ENCODE results near the gene DFFB. TPM values are rescaled to one million over a fixed set of nuclear protein-coding genes. Genes with fewer than 3 reads are reported as not detected.

The DFFB gene
- total and polyA plus RNA-seq, 2 of the 4 experiments (the other 2 are of a cell fraction), result 6.5 to 7.3 TPM

GRCh38 chr1:3820316-3820715, 37.0 kb upstream of the DFFB start:
- H2AK9ac ChIP-seq (replicated peaks; ENCODE audit: low read depth, low read length, poor library complexity), result no peak overlapping the region
- ChIA-PET CTCF (no interaction called here), POLR2A (ENCODE audit: unreplicated experiment) (no interaction called here)
- no peak overlapping the region for H2BK120ac ChIP-seq (ENCODE audit: low read depth, low read length)
- H3K4me2 ChIP-seq (ENCODE audit: low read depth, low read length), result no peak overlapping the region
- H3K36me3 ChIP-seq (ENCODE audit: control insufficient read depth, insufficient read depth, low read length), result peaks cover 41% of the 10 kb centered on the region
- no peak overlapping the region for H3K56ac ChIP-seq (ENCODE audit: extremely low read depth, insufficient read depth, low read length)
- BruUV-seq (replicated peaks), result no TSS peak
- no peaks in the 10 kb centered on the region for H3K4me1 ChIP-seq (ENCODE audit: control insufficient read depth, insufficient read depth, low read length)
- no peak overlapping the region for H2AFZ ChIP-seq (replicated peaks; ENCODE audit: low read length, poor library complexity)
- H3K14ac ChIP-seq (replicated peaks; ENCODE audit: low read depth, low read length), result no peak overlapping the region
- in situ Hi-C loops (cut with MboI; ENCODE audit: low sequenced_read_pairs) (no loop called here), intact Hi-C loops (cut with micrococcal nuclease) (no loop called here), dilution Hi-C loops (cut with HindIII; ENCODE audit: low sequenced_read_pairs, unreplicated experiment) (no loop called here)
- no peak for TF ChIP-seq FOS (IDR thresholded peaks at IDR 0.05; ENCODE audit: low read depth, low read length)
- no peak for TF ChIP-seq BHLHE40 (IDR thresholded peaks at IDR 0.05; ENCODE audit: low read depth, low read length)
- TF ChIP-seq RFX5 (IDR thresholded peaks at IDR 0.05; ENCODE audit: low read depth, low read length), result no peak
- TF ChIP-seq USF2 (IDR thresholded peaks at IDR 0.05; ENCODE audit: low read depth, low read length), result no peak
- no peak for TF ChIP-seq MAZ (IDR thresholded peaks at IDR 0.05; ENCODE audit: borderline replicate concordance, low read depth, low read length)
- no peak for TF ChIP-seq CEBPB (IDR thresholded peaks at IDR 0.05; ENCODE audit: low read depth, low read length)
- no peak for TF ChIP-seq RCOR1 (IDR thresholded peaks at IDR 0.05; ENCODE audit: insufficient replicate concordance, low read length)
- no peak for TF ChIP-seq RAD21 (IDR thresholded peaks at IDR 0.05; ENCODE audit: low read length)
- no peak for TF ChIP-seq NFE2L2 (IDR thresholded peaks at IDR 0.05; ENCODE audit: low read depth, low read length)
- no peak for TF ChIP-seq MAFK (IDR thresholded peaks at IDR 0.05; ENCODE audit: low read depth, low read length)
- no peak for TF ChIP-seq ELK1 (IDR thresholded peaks at IDR 0.05; ENCODE audit: borderline replicate concordance, low read depth, low read length)
- no peak for TF ChIP-seq CHD1 (IDR thresholded peaks at IDR 0.05; ENCODE audit: low read depth, low read length)
- TF ChIP-seq CTCF (conservative IDR thresholded peaks at IDR 0.05; ENCODE audit: low read depth, low read length), result no peak
- no peak for TF ChIP-seq MXI1 (IDR thresholded peaks at IDR 0.05; ENCODE audit: borderline replicate concordance, low read depth, low read length)
- TF ChIP-seq SMC3 (IDR thresholded peaks at IDR 0.05; ENCODE audit: low read depth, low read length), result no peak
- TF ChIP-seq POLR2A (IDR thresholded peaks at IDR 0.05; ENCODE audit: low read depth, low read length), result no peak
- H2BK5ac ChIP-seq (ENCODE audit: low read depth, low read length, poor library complexity, severe bottlenecking), result no peak overlapping the region
- H4K8ac ChIP-seq (ENCODE audit: low read depth in 2 of 2, low read length in 2 of 2), result no peak overlapping the region
- no peaks in the 10 kb centered on the region for H4K20me1 ChIP-seq (ENCODE audit: insufficient read depth, low read length)
- DNase-seq (no peak), ATAC-seq (ENCODE audit: low read depth) (no peak)
- no peaks in the 10 kb centered on the region for H3K27me3 ChIP-seq (ENCODE audit: control insufficient read depth, insufficient read depth, low read length)
- H3K4ac ChIP-seq (ENCODE audit: low read depth, low read length), result no peak overlapping the region
- H4K5ac ChIP-seq (ENCODE audit: low read depth, low read length), result no peak overlapping the region
- no peak overlapping the region for H3K27ac ChIP-seq (ENCODE audit: insufficient read depth, low read length)
- H2BK15ac ChIP-seq (ENCODE audit: low read depth, low read length), result no peak overlapping the region
- H3K9me1 ChIP-seq (ENCODE audit: insufficient read depth, low read length), result no peaks in the 10 kb centered on the region
- no peak overlapping the region for H3K18ac ChIP-seq (ENCODE audit: low read depth, low read length)
- no peak overlapping the region for H4K91ac ChIP-seq (ENCODE audit: insufficient read depth, low read depth, low read length)
- no peak overlapping the region for H3K9ac ChIP-seq (ENCODE audit: low read depth, low read length)
- H3K23ac ChIP-seq (ENCODE audit: low read depth, low read length), result no peak overlapping the region
- H3K9me3 ChIP-seq (ENCODE audit: control insufficient read depth, insufficient read depth, low read length), result no peaks in the 10 kb centered on the region
- no peak overlapping the region for H2AK5ac ChIP-seq (ENCODE audit: low read depth, low read length)
- no peak overlapping the region for H2BK20ac ChIP-seq (ENCODE audit: low read depth, low read length)
- no peak overlapping the region for H3K4me3 ChIP-seq (ENCODE audit: insufficient read depth, low read depth, low read length)
- no CpG with 5 or more reads among the region's 8 CpGs for WGBS, 2 experiments (ENCODE audit: extremely low coverage in 2 of 2, insufficient read length in 1 of 2)
- no peaks in the 10 kb centered on the region for H3K79me1 ChIP-seq (ENCODE audit: low read depth in 1 of 2, low read length in 2 of 2)
